ENCODE measurements around the gene SCN9A. TPM values are rescaled to one million over a fixed set of nuclear protein-coding genes. Genes with fewer than 3 reads are reported as not detected.
A peak's percentile ranks its signal among the peaks of the same experiment; 100 is the strongest.
"Not testable (repeated sequence)": the region's sequence is repeated elsewhere in the genome, so short reads cannot be mapped to it uniquely, and the experiment has no call there.

Gene SCN9A
- total RNA-seq, 1 donor from 2014 or later, result 8.4 TPM

GRCh38 chr2:166413255-166413654 lies 37.5 kb upstream of the SCN9A start:
- no peaks in the 10 kb centered on the region for H3K27me3 ChIP-seq (ENCODE audit: control insufficient read depth, insufficient read depth, low read length)
- no peaks in the 10 kb centered on the region for H3K36me3 ChIP-seq (ENCODE audit: control insufficient read depth, insufficient read depth, low read length)
- TF ChIP-seq, protein P1, sequence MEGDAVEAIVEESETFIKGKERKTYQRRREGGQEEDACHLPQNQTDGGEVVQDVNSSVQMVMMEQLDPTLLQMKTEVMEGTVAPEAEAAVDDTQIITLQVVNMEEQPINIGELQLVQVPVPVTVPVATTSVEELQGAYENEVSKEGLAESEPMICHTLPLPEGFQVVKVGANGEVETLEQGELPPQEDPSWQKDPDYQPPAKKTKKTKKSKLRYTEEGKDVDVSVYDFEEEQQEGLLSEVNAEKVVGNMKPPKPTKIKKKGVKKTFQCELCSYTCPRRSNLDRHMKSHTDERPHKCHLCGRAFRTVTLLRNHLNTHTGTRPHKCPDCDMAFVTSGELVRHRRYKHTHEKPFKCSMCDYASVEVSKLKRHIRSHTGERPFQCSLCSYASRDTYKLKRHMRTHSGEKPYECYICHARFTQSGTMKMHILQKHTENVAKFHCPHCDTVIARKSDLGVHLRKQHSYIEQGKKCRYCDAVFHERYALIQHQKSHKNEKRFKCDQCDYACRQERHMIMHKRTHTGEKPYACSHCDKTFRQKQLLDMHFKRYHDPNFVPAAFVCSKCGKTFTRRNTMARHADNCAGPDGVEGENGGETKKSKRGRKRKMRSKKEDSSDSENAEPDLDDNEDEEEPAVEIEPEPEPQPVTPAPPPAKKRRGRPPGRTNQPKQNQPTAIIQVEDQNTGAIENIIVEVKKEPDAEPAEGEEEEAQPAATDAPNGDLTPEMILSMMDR (IDR thresholded peaks at IDR 0.05; ENCODE audit: insufficient read depth, low read length, severe bottlenecking), result no peak
- DNase-seq (ENCODE audit: low read depth), result peak; percentile 13
- no peak overlapping the region for H3K4me3 ChIP-seq (ENCODE audit: low read depth, low read length)
- FAIRE-seq, result no peak

GRCh38 chr2:166411473-166412230 lies 35.9 kb upstream of the SCN9A start:
- Histone ChIP-seq H3K36me3 (ENCODE audit: control insufficient read depth, insufficient read depth, low read length) (no peaks in the 10 kb centered on the region), H3K27me3 (ENCODE audit: control insufficient read depth, insufficient read depth, low read length) (no peaks in the 10 kb centered on the region), H3K4me3 (ENCODE audit: low read depth, low read length) (no peak overlapping the region)
- peak; percentile 67 for DNase-seq (ENCODE audit: low read depth)
- FAIRE-seq, result no peak
- TF ChIP-seq, protein P1 (IDR thresholded peaks at IDR 0.05; ENCODE audit: insufficient read depth, low read length, severe bottlenecking), result no peak

- no peaks in the 10 kb centered on the region for H3K36me3 ChIP-seq (ENCODE audit: control insufficient read depth, insufficient read depth, low read length)
- no peak for FAIRE-seq
- H3K27me3 ChIP-seq (ENCODE audit: control insufficient read depth, insufficient read depth, low read length), result no peaks in the 10 kb centered on the region
- no peak overlapping the region for H3K4me3 ChIP-seq (ENCODE audit: low read depth, low read length)
- peak; percentile 97 for DNase-seq (ENCODE audit: low read depth)
- TF ChIP-seq, protein P1 (IDR thresholded peaks at IDR 0.05; ENCODE audit: insufficient read depth, low read length, severe bottlenecking), result no peak
These were observed 35.2 kb upstream of the SCN9A start for GRCh38 chr2:166410828-166411472.

DNA sequence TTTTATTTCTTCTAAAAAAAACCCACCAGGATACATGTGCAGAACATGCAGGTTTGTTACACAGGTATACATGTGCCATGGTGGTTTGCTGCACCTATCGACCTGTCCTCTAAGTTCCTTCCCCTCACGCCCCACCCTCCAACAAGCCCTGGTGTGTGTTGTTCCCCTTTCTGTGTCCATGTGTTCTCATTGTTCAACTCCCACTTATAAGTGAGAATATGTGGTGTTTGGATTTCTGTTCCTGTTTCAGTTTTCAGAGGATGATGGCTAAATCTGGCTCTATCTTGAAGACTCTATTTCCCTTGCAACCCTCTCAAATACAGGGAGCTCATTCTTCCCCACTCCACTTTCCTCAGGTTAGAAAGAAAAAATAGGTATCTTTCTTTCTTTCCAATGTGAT lies 32.0 kb upstream of the SCN9A start:
- not testable (repeated sequence) for DNase-seq (ENCODE audit: low read depth); H3K27me3 ChIP-seq (ENCODE audit: control insufficient read depth, insufficient read depth, low read length); FAIRE-seq; H3K36me3 ChIP-seq (ENCODE audit: control insufficient read depth, insufficient read depth, low read length); H3K4me3 ChIP-seq (ENCODE audit: low read depth, low read length)

- peak; percentile 55 for FAIRE-seq
- TF ChIP-seq, protein P1 (IDR thresholded peaks at IDR 0.05; ENCODE audit: insufficient read depth, low read length, severe bottlenecking), result no peak
- no peak for DNase-seq (ENCODE audit: low read depth)
- Histone ChIP-seq H3K27me3 (ENCODE audit: control insufficient read depth, insufficient read depth, low read length) (no peaks in the 10 kb centered on the region), H3K36me3 (ENCODE audit: control insufficient read depth, insufficient read depth, low read length) (no peaks in the 10 kb centered on the region), H3K4me3 (ENCODE audit: low read depth, low read length) (no peak overlapping the region)
These were observed 30.6 kb upstream of the SCN9A start for GRCh38 chr2:166406374-166406773.

DNA sequence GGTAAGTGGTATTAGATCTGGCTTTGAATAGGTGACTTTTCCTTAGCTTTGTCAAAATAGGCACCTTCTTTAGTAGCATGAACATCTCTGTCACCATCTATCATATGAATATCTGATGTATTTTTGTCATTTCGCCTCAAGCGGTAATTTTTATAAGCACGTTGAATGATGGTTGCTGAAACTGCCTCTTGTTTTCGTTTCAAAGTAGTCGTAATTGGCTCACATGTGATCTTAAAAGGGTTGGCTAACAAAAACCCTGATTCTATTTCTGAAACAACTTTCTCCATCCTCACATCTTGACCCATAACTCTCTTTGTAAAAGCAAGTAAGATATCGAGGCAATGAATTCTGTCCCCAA lies 29.8 kb upstream of the SCN9A start:
- no peak for DNase-seq (ENCODE audit: low read depth)
- Histone ChIP-seq H3K36me3 (ENCODE audit: control insufficient read depth, insufficient read depth, low read length) (no peaks in the 10 kb centered on the region), H3K27me3 (ENCODE audit: control insufficient read depth, insufficient read depth, low read length) (no peaks in the 10 kb centered on the region), H3K4me3 (ENCODE audit: low read depth, low read length) (no peak overlapping the region)
- no peak for FAIRE-seq
- TF ChIP-seq, protein P1 (IDR thresholded peaks at IDR 0.05; ENCODE audit: insufficient read depth, low read length, severe bottlenecking), result no peak
